ENCODE results near the gene ANGPTL2. TPM values are rescaled to one million over a fixed set of nuclear protein-coding genes. Genes with fewer than 3 reads are reported as not detected.

ANGPTL2 gene
- total RNA-seq, 4 donors from 2014 or later: 9.1 to 48.3 (median 12.1) TPM

- Histone ChIP-seq H3K27me3 (no peaks in the 10 kb centered on the region), H3K9me3 (no peaks in the 10 kb centered on the region), H3K36me3 (no peaks in the 10 kb centered on the region), H3K4me3 (no peak overlapping the region), H3K27ac (no peak overlapping the region), H3K4me1 (no peaks in the 10 kb centered on the region)
- in situ Hi-C loops (cut with MboI; ENCODE audit: low sequenced_read_pairs in 4 of 4) (no loop called here), intact Hi-C loops (cut with DNase I; ENCODE audit: low total_unique reads) (no loop called here)
- TF ChIP-seq CTCF (IDR thresholded peaks at IDR 0.05 in 4 of 5, conservative IDR thresholded peaks at IDR 0.05 in 1 of 5): no peak
- no peak for TF ChIP-seq POLR2A (IDR thresholded peaks at IDR 0.05)
- ATAC-seq: no peak
- no peak for DNase-seq
These were observed 54.7 kb downstream of the ANGPTL2 start for GRCh38 chr9:127067603-127068220.

- DNase-seq (no peak), ATAC-seq (no peak)
- Histone ChIP-seq H3K27ac (no peak overlapping the region), H3K36me3 (no peaks in the 10 kb centered on the region), H3K4me1 (no peaks in the 10 kb centered on the region), H3K9me3 (no peaks in the 10 kb centered on the region), H3K4me3 (no peak overlapping the region), H3K27me3 (no peaks in the 10 kb centered on the region)
- TF ChIP-seq POLR2A (IDR thresholded peaks at IDR 0.05) (no peak), CTCF (IDR thresholded peaks at IDR 0.05 in 4 of 5, conservative IDR thresholded peaks at IDR 0.05 in 1 of 5) (no peak)
- in situ Hi-C loops (cut with MboI; ENCODE audit: low sequenced_read_pairs in 4 of 4): no loop called here
- intact Hi-C loops (cut with DNase I; ENCODE audit: low total_unique reads): no loop called here
These were observed 55.6 kb downstream of the ANGPTL2 start for GRCh38 chr9:127066851-127067136.

GRCh38 chr9:127066060-127066850, 56.2 kb downstream of the ANGPTL2 start:
- DNase-seq (no peak), ATAC-seq (no peak)
- Histone ChIP-seq H3K27ac (no peak overlapping the region), H3K4me1 (no peaks in the 10 kb centered on the region), H3K9me3 (no peaks in the 10 kb centered on the region), H3K4me3 (no peak overlapping the region), H3K27me3 (no peaks in the 10 kb centered on the region), H3K36me3 (no peaks in the 10 kb centered on the region)
- intact Hi-C loops (cut with DNase I; ENCODE audit: low total_unique reads) (no loop called here), in situ Hi-C loops (cut with MboI; ENCODE audit: low sequenced_read_pairs in 4 of 4) (no loop called here)
- TF ChIP-seq CTCF (IDR thresholded peaks at IDR 0.05 in 4 of 5, conservative IDR thresholded peaks at IDR 0.05 in 1 of 5) (no peak), POLR2A (IDR thresholded peaks at IDR 0.05) (no peak)

- H3K4me1 ChIP-seq: no peaks in the 10 kb centered on the region
- in situ Hi-C loops (cut with MboI; ENCODE audit: low sequenced_read_pairs in 4 of 4): no loop called here
- no peaks in the 10 kb centered on the region for H3K36me3 ChIP-seq
- no peak overlapping the region for H3K27ac ChIP-seq
- DNase-seq (no peak), ATAC-seq (no peak)
- no peak overlapping the region for H3K4me3 ChIP-seq
- H3K9me3 ChIP-seq: no peaks in the 10 kb centered on the region
- TF ChIP-seq CTCF (IDR thresholded peaks at IDR 0.05 in 4 of 5, conservative IDR thresholded peaks at IDR 0.05 in 1 of 5): no peak
- no peak for TF ChIP-seq POLR2A (IDR thresholded peaks at IDR 0.05)
- intact Hi-C loops (cut with DNase I; ENCODE audit: low total_unique reads): no loop called here
- no peaks in the 10 kb centered on the region for H3K27me3 ChIP-seq
These were observed 56.8 kb downstream of the ANGPTL2 start for GRCh38 chr9:127065592-127065991.

Measured in gastrocnemius medialis (tissue), 4 donors.